HG02852 (cell line): ENCODE results near the gene CCDC154.
"Not testable (repeated sequence)": the region's sequence is repeated elsewhere in the genome, so short reads cannot be mapped to it uniquely, and the experiment has no call there.

Experiments used
- ATAC-seq: cut with Tn5 transposase; IDR thresholded peaks from one replicate; pipeline ENCODE4 v1.9.1; 2021; ENCODE audit warnings: mild to moderate bottlenecking, moderate library complexity; ENCODE audit not compliant: unreplicated experiment

The CCDC154 gene

DNA sequence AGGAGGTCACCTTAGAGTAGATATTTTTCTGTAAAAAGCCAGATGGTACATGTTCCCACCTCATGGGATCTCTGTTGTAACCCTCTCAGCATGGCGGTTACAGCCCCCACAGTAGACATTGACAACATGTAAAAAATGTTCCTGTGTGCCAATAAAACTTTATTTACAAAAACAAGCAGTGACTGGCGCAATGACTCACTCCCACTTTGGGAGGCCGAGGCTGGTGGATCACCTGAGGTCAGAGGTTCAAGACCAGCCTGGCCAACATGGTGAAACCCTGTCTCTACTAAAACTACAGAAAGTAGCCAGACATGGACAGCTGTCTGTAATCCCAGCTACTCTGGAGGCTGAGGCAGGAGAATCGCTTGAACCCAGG, 4.7 kb downstream of the CCDC154 start:
- not testable (repeated sequence) for ATAC-seq

DNA sequence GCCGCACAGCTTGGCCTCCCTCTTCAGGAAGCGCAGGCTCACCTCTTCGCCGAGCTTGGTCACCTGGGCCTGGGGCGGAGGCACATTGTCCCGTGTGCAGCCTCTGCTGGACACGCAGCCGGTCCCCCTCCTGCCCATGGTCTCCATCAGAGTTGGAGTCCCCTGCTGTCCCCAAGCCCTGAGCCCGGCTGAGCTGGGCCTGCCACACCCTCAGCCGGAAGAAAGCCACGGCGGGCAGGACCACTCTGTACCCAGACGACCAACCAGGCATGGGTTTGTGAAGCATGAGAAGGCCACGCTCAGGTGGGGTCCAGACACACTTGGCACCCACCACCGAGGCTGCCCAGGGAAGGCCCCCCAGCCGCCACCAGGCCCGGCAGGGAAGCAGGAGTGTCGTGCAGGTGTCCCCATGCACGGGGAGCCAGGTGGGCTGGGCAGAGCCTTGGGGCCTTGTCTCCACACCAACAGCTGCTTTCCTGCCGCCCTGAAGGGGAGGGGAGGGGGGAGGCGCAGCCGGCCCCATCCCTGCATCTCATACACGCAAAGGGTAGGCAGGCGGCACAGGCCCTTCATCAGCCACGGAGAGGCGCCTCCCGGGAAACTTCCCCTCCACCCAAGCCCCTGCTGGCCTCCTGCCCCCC, 5.2 kb downstream of the CCDC154 start:
- no peak for ATAC-seq

DNA sequence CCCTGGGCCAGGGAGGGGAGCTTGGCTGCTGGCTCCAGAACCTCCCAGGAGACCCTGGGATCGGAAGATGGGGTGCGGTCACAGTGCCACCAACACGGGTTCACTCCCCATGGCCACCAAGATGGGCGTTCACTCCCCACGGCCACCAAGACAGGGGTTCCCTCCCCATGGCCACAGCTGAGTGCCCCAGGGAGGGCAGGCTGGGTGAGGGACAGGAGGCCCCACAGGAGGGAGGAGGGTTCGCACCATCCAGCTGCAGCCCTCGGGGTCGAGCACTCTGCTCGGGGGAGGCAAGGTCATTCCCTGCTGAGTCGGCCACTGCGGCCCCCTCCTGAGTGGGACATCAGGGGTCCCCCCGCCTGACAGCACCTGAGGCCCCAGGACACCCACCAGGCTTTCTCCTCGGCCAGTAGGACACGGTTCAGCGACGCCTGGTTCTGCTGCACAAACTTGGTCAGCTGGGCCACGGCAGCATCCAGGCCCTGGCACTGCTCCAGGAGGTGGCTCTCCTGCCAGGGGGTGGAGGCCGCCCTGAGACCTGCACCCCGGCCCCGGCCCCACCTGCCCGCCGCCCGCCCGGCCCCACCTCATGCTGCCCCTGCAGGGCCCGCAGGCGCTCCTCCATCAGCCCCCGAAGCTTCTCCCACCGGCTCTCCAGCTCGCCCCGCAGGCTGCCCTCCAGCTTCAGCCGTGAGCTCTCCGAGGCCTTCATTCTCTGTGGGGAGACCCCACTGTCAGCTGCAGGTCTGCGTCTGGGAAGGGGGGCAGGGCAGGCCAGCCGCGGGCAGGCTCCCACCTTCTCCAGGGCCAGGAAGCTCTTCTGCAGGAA, 5.9 kb downstream of the CCDC154 start:
- no peak for ATAC-seq

DNA sequence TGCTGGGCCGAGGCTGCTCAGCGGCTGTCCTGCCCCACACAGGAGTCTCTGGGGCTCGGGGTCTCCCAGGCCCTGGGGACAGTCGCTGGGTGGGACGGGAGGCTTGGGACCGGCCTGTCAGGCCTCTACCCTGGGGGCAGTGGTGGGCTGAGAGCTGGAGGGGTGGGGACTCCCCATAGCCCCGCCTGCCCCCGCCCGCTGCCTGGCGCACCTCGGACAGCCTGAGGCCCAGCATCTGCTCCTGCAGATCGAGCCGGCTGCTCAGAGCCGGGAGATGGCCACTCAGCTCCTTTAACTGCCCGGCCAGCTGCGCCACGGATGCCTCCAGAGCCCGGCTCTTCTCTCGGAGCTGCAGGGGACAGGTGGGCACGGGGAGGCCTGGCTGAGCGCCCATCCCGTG, 6.8 kb downstream of the CCDC154 start:
- ATAC-seq: no peak

DNA sequence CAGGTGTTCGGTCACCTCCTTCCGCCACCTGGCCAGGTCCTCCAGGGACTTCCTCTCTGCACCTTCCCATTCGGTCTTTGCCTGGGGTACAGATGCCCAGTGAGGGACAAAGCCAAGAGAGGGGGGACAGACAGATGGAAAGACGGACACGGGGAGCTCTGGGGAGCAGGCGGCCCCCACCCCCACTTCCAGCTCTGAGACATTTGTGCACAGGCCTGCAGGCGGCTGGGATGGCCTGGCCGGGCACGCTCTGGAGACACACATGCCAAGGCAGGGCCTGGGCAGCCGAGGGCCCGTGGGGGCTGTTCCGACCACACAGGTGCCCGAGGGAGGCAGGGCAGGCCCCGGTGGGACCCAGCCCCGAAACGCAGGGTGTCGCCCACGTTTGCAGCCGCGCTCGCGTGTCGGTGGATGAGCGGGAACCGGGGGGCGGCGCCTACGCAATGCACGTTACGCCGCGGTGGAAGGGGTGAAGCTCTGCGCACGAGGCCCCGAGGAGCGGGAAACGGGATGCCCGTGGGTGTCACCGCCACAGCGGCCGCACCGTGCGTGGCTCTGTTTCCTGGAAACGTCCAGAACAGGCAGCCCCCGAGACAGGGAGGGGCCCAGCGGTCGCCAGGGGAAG, 7.5 kb downstream of the CCDC154 start:
- no peak for ATAC-seq

DNA sequence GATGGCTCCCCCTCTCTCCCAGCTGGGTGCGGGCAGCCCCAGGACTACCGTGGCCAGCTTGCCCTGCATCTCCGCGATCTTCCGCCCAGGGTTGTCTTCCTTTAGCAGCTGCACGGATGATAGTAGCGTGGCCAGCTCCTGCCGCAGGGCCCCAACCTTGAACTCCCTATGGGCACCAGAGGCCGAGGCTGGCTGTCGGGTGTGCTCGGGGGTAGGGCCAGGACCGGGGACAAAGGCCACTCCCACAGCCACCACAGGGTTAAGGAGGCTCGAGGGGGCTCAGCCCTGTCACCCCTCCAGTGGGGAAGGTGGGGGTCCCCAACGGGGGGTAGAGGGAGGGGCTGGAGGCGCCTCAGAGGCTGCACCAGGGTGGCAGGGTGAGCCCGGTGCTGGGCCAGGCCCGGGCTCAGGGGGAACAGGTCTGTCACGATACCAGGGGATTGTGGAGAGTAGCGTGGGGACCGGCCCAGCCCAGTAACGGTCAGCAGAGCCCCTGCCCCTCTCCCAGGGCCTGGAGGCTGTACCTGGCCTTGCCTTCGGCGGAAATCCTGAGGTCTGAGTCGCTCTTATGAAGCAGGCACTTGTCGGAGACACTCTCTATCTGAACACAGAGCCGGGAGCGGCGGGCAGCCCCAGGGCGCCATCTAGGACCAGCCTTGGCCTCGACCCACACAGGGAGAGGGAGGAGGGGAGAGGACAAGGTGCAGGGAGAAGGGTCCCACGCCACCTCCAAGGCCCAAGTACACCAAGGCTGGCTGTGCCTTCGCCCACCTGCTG, 8.2 kb downstream of the CCDC154 start:
- ATAC-seq: no peak

DNA sequence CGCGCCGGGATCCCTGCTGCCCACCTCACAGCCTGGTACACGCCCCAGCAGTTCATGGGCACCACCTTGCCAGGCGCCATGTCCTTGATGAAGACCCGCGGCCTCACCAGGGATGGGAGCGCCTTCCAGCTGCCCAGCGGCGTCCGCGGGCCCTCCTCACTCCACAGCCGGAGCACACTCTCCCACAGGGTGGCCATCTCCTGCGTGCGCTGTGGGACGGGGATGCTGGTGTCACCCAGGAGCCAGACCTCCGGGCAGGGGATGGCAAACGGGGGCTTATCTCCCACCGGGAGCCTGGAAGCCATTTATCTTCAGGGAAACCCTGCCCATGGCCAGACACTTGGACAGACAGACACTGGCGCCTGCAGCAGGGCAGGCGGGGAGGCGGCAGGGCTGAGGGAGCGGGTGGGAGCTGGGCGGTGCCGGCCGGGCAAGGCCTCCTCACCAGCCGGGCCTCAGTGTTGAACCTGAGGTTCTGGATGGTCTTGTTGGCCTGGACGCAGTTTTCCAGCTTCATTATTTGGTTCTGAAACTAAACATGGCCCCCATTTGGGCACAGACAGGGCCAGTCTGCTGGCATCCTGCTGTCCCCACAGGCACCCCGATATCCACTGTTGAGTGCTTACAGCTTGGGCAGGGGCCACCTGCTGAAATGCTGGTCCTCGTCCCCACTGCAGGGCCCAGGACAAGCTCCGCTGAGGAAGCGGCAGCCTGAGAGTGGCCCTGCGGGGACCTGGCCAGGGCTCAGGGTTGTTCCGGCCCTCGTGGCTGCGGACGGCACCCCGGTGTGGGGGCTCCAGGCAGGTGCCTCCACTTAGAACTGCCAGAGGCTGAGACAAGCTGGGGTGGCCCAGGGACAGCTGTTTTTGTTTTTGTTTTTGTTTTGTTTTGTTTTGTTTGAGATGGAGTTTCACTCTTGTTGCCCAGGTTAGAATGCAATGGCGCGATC, 9.4 kb downstream of the CCDC154 start:
- ATAC-seq: no peak

DNA sequence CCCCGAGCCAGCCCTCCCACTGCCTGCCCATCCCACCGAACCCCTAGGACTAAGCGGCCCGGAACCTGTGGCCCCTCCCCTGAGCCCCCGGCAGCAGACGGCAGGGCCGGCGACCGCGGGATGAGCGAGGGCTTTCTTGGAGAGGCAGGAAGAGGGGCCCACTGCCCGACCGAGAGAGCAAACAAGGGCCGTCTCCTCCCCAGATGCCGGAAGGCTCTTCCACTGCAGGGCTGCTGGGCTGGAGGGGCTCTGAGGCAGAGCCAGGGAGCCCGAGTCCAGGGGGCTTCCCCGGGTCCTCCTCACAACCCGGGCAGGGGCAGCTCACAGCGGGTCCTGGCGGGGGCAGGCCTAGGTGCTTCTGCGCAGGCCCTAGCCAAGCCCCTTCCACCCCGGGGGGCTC, 10.6 kb downstream of the CCDC154 start:
- ATAC-seq: no peak

DNA sequence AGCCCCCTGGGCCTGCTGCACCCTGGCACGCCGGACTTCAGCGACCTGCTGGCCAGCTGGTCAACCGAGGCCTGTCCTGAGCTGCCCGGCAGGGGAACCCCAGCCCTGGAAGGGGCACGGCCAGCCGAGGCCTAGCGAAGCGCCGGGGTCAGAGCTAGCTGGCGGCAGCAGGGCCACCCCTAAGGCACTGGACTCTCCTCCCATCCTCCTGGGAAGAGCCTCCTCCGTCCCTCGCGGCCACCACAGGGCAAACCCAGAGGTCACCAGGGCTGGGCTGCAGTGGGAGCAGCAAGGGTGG, 11.1 kb downstream of the CCDC154 start:
- no peak for ATAC-seq

DNA sequence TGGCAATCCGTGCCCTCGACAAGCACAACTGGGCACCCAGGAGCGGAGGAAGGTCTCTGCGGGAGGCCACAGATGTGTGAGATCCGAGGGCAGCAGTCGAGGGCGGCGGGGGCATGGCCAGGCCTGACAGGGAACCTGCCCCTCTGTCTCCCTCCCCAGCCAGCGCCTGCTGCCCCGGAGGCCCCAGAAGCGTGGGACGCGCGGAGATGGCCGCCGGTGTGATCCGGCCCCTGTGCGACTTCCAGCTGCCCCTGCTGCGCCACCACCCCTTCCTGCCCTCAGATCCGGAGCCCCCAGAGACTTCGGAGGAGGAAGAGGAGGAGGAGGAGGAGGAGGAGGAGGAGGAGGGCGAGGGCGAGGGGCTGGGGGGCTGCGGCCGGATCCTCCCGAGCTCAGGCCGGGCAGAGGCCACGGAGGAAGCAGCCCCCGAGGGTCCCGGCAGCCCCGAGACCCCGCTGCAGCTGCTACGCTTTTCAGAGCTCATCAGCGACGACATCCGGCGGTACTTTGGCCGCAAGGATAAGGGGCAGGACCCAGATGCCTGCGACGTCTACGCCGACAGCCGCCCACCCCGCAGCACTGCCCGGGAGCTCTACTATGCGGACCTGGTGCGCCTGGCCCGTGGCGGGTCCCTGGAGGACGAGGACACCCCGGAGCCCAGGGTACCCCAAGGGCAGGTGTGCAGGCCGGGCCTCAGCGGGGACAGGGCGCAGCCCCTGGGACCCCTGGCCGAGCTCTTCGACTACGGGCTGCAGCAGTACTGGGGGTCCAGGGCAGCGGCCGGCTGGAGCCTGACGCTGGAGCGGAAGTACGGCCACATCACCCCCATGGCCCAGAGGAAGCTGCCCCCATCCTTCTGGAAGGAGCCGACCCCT, 11.7 kb downstream of the CCDC154 start:
- ATAC-seq: no peak

DNA sequence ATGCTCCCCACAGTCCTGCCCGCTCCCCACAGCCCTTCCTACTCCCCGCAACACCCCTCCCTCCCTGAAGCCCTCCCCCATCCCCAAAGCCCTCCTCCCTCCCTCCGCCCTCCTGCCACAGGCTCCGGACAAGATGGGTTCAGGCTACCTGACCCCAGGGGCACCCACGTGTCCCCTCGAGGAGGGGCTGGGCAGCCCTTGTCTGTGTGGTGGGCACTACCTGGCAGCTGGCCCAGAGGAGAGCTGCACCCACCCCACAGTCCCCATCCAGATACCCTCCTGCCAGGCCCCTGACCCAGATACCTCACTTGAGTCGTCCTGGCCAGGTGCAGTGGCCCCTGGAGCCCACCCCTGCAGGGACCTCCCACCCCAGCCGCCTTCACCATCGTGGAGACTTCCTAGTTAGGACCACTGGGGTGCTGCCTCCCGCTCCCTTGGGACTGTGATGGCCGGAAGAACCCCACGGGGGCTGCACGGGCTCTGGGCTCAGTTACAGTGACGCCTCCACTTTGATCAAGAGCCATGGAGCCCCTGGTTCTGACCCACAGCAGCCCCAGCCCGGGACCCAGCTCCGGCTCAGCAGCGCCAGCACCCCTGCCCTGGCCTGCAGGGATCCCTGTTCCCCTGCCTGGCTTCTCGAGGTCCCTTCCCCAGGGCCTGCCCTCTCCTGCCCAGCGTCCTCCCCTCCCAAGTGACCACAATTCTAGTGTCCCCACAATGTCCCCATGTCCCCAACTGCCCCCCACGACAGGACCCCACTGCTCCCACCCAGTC, 12.7 kb downstream of the CCDC154 start:
- ATAC-seq: no peak

DNA sequence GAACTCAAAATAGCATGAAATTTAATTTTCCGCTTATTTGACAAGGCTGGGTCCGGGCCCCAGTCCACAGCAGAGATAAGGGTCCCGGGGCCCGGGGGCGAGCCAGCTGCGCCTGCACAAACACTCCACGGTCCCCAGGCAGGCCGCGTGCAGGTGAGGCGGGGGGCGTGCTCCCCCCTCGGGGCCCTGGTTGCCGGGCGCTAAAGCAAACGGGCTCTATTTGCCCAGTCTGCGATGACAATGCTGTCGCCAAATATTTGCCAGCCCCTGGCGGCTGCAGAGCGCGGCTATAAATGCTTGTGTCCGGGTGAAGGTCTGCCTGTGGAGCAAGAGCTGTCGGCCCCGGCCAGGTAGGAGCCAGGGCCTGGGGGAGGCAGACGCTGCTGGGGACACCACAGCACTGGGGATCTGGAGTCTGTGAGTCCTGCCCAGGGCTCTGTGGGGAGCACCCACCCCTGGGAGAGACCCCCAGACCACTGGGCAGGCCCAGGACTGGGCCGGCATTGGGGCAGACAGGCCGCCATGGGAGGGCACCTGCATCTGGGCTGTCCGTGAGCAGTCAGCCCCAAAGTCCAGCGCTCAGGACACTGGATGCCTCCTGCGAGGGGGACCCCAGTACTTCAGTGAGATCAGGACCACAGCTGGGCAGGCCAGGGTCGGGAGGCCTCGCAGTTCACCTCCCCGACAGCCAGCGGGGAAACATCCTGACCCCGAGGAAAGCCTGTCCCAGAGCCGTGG, 13.4 kb downstream of the CCDC154 start, which contains the start of gene PERCC1:
TSS of gene PERCC1 (plus strand) at position 320 of the 738 bp plus-strand sequence. CDS start 1,516 bp downstream, outside the sequence.
- no peak for ATAC-seq

DNA sequence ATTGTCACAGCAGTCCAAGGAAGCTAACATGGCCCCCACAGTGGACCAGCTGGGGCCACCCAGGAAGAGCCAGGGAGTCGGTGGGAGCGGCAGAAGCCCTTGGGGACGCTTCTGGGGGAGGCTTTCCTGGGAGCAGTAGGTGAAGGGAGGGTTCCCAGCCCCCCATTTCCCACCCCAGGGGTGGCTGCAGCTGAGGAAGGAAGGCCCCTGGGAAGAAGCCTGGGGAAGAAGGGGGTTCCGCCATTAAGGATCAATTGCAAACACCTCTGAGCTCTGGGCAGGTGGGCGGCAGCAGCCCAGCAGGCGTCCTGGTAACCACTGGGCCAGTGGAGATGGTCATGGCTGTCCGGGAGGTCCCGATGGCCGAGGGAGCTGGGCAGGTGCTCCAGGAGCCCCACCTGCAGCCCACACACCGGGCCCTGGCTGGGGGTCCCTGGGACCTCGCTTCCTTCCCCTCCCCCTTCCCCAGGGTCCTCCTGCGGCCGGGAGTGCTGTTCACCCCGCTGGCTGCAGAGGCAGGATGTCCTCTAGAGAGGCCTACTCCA, 14.1 kb downstream of the CCDC154 start:
- ATAC-seq: no peak

DNA sequence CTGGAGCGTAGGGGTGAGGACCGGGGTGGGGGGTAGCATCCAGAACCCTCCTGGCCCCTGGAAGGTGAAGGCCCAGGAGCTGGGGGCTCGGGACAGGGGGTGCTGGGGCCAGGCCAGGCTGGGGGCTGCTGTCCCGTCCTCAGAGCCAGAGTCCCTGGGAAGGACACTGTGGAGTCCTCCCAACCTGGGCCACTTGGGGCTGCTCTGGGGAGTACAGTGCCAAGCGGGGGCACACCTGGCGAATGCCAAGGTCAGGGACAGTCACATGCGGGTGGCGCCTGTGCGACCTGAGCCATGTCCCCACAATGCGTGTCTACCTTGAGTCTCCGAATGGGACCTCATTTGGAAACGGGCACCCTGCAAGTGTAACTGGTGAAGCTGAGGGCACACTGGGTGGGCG, 14.7 kb downstream of the CCDC154 start:
- no peak for ATAC-seq

DNA sequence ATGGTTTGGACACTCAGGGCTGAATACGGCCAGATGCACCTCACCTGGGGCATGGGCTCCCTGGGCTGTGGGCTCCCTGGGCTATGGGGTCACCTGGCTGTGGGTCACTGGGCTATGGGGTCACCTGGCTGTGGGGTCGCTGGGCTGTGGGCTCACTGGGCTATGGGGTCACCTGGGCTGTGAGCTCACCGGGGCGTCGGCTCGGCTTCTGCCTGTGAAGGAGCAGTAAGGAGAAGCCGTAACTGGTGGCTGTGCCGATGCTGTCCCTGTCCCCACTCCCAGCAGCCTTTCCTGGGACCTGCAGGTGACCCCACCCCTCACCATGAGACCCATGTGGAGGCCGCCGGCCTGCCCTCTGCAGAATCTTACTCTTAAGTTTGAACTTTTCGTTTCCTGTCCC, 15.3 kb downstream of the CCDC154 start:
- ATAC-seq: no peak

DNA sequence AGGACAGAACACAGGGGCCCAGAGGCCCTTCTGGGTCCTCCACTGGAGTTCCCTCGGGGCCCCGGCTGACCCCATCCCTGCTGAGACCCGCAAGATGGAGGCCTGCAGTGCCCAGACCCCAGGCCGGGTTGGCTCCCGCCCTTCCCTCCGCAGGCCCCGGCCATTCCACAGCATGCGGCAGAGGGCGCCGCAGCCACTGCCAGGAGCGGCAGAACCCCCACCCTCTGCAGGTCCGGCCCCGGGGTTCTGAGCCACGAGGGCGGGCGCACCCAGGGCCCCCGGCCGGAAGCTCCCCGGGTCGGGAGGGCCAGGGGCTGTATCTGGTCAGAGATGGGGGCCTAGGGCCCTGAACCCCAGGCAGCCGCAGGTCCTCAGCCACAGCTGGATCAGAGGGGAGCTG, 15.8 kb downstream of the CCDC154 start:
- no peak for ATAC-seq
